ENCODE data around the gene PSG1.
"Not testable (repeated sequence)": the region's sequence is repeated elsewhere in the genome, so short reads cannot be mapped to it uniquely, and the experiment has no call there.

Gene PSG1

DNA sequence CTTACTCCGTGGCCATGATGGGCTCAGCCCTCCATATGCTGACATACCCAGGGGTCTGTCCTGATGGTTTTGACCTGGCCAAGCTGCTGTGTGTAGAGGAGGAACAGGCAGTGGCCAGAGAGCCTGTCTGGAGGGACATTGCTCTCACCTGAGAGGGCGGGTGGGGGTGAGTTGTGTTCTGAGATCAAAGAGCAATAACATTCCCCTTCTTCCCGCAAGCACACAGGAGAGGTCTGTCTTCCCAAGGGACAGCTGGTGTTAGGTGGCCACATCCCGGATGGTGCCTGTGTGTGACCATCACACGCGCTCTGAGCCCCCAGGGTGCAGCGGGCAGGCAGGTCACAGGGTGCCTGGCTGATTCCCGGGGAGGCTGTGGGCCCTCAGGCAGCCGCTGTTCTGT is 1.1 kb upstream of the PSG1 start:
- not testable (repeated sequence) for DNase-seq

DNA sequence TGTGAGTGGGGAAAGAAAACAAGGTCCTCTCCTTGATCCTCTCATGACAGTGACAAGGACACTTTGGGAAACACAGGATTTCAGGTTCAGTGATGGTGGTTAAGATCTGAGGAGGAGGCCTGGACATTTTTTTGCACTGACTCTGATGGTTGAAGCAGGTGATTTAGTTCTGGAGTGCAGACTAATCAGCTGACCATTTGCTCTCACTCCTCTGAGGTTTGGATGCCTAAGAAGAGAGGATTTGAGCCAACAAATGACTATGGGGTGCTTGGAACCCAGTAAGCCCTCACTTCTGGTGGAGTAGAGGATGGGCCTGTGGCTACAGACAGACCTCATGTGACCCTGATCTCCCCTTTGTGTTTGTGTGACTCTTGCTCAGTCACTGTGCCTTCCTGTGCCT is 2.9 kb downstream of the PSG1 start:
- not testable (repeated sequence) for DNase-seq

DNA sequence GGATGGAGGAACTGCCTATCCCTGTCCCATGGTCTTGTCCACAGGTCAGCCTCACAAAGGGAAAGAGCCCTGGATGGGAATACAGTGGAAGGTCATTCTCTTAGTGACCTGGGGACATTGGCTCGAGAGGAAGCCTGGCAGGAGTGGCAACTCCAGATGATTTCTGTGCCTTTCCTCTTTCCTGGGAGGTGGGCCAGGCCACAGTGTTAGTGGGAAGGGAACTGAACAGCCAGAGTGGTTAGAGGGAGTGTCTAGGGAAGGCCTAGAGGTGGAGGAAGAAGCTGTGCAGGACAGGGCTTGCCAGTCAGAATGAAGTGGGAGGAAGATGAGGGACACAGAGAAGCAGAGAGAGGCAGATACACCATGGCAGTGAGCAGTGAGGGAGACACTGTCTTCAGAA is 3.6 kb downstream of the PSG1 start:
- not testable (repeated sequence) for DNase-seq

DNA sequence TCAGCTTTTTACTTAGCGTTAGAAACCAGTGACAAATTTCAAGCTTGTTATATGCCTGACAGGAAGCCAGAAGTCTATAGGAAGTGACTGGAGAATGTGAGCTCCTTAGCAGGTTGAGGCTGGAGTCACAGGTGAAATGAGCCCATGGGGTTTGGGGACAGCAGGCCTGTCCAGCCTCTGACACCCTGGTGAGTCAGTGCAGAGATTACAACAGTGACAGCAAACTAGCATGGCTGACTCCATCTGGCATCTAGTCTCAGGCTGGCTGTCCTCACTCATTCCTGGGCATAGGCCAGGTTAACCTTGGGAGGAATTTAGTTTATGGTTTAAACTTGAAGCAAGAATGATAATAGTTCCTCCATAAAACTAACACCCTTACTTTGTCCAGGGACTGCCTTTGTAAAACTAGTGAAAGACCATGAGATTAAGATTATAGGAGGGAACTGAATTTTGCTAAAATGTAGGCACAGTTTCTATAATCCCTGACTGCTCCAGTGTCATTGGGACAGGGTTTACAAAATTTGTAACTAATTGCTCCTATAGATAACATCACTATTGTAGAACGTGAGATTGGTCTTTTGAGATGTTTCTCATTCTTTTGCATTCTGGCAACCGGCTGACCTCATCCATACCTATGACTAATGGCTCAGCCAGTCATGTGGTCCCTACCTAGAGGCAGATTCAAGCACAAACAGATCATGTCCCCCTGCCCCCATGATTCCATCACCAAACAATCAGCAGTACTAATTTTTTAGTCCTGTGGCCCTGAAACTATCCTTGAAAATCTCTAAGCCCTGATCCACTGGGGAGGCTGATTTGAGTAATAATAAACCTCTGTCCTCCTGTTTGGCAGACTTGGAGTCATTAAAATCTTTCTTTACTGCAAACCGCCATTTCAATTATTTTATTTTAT is 4.4 kb downstream of the PSG1 start:
- not testable (repeated sequence) for DNase-seq

DNA sequence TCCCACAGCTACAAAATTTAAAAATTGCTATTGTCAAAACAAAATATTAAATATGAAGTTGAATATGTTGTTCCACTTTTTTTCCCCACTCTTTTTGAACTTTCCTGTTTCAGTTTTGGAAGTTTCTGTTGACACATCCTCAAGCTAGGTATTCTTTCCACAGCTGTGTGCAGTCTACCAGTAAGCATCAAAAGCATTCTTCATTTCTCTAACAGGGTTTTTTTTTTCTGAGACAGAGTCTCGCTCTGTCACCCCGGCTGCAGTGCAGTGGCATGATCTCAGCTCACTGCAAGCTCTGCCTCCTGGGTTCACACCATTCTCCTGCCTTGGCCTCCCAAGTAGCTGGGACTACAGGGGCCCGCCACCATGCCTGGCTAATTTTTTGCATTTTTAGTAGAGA is 5.4 kb downstream of the PSG1 start:
- DNase-seq, result not testable (repeated sequence)

DNA sequence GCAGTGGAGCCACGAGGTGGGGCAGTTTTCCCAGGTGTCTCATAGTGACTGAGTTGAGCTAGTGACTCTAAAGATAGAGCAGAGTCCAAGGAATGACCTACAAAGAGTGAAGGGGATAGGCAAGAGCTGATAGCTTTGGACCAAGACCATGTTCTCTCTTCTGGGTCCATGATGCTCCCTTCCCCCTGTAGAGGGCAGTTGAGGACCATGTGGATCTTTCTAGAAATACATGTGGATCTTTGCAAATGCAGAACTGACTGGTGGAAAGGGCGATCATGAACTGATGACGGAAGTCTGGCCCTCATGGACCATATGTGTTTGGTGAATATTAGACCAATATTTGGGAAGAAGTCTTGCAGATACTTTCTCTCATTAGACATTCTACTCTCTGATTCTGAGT is 6.9 kb downstream of the PSG1 start:
- DNase-seq, result no peak

DNA sequence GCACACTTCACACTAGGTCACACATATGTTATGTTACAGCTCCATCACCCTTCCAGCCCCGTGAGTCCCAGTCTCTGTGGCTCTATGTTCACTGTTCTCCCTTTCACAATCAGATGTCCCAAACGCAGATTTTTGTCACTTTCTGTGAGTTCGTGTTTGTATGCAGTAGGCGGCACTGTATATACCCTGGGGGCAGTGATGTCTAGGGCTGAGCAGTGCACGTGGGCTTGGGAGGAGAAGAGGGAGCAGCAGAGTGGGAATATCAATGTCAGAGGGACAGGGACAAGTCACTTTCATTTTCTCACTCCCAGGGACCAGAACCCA is 22.0 kb downstream of the PSG1 start:
- DNase-seq, result no peak

DNA sequence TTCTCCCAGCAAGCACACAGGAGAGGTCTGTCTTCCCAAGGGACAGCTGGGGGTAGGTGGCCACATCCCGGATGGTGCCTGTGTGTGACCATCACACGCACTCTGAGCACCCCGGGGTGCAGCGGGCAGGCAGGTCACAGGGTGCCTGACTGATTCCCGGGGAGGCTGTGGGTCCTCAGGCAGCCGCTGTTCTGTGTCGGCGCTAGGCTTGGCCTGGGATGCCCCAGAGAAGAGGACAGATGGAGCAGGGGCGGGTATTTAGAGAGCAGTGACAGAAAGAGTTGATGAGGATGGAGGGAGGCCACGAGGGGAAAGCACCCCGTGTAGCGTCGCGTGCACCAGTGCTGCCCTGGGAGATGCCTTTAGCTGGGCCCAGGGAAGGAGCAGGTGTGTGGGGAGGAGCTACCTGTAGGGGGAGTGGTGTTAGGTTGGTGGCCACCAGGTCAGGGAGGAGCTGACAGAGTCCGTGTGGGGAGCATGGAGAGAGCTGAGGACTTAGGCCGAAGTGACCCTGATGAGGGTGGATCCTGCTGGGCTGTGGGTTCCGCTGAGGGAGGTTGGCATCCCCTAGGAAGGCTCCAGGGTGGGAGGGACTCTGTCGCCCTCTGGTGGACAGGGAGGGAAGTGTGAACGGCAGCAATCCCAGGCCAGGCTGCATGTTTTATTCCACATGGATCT is 22.5 kb downstream of the PSG1 start:
- not testable (repeated sequence) for DNase-seq

DNA sequence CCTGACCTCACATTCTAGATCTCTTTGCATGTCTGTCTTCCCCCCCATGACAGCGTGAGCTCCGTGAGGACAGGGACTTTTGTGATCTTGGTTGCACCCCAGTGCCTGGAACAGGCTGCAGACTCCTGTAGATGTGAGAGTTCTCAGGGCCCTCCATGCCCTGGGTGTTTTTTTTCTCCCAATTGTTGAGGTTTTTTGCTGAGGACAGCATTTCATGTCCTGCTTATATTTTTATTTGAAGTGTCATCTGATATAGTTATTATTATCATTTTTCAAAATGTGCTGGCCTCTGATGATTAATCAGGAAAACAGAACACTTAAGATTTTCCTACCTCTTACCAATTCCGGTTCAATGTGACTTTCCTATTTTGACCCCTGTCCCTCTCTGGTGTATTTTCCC is 24.8 kb downstream of the PSG1 start:
- DNase-seq, result not testable (repeated sequence)

DNA sequence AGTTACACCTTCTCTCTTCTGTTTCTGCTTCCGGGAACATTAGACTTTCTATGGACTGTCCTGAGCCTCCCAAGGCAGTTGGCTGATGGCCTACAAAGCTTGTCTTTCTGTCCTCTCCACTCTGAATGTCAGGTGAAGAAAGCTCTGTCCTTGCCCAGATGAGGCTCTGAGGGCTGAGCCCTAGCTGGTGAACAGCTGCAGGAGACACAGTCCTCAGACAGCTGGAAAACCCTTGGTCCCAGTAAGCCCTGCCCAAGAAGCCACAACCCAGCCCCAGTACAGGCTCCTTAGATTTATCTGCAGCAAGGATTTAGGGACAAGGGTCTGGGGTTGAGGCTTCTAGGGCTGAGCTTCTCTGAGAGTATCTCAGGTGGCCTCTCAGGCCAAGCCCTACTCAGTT is 26.3 kb downstream of the PSG1 start:
- not testable (repeated sequence) for DNase-seq

DNA sequence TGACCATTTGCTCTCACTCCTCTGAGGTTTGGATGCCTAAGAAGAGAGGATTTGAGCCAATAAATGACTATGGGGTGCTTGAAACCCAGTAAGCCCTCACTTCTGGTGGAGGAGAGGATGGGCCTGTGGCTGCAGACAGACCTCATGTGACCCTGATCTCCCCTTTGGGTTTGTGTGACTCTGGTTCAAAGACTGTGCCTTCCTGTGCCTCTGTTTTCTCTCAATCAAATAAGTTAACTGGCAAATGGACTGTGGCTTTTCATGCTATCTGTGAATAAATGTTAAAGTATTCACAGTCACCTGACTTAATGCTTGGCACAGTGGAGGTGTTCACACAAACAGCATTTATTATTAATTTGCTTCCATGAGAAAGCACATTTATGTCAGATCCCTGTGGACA is 26.7 kb downstream of the PSG1 start:
- DNase-seq, result not testable (repeated sequence)

DNA sequence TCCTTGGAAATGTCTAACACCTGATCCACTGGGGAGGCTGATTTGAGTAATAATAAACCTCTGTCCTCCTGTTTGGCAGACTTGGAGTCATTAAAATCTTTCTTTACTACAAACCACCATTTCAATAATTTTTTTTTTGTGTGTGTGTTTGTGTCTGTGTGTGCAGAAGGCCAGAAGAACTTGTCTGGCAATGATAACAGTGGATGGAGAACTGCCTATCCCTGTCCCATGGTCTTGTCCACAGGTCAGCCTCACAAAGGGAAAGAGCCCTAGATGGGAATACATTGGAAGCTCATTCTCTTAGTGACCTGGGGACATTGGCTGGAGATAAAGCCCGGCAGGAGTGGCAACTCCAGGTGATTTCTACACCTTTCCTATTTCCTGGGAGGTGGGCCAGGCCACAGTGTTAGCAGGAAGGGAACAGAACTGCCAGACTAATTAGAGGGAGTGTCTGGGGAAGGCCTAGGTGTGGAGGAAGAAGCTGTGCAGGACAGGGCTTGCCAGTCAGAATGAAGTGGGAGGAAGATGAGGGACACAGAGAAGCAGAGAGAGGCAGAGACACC is 27.7 kb downstream of the PSG1 start:
- not testable (repeated sequence) for DNase-seq

DNA sequence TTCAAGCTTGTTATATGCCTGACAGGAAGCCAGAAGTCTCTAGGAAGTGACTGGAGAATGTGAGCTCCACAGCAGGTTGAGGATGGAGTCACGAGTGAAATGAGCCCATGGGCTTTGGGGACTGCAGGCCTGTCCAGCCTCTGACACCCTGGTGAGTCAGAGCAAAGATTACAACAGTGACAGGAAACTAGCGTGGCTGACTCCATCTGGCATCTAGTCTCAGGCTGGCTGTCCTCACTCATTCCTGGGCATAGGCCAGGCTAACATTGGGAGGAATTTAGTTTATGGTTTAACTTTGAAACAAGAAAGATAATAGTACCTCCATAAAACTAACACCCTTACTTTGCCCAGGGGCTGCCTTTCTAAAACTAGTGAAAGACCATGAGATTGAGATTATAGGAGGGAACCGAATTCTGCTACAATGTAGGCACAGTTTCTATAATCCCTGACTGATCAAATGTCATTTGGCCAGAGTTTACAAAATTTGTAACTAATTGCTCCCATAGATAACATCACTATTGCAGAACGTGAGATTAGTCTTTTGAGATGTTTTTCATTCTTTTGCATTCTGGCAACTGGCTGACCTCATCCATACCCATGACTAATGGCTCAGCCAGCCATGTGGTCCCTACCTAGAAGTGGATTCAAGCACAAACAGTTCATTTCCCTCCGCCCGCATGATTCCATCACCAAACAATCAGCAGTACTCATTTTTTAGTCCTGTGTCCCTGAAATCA is 28.4 kb downstream of the PSG1 start:
- DNase-seq, result no peak

DNA sequence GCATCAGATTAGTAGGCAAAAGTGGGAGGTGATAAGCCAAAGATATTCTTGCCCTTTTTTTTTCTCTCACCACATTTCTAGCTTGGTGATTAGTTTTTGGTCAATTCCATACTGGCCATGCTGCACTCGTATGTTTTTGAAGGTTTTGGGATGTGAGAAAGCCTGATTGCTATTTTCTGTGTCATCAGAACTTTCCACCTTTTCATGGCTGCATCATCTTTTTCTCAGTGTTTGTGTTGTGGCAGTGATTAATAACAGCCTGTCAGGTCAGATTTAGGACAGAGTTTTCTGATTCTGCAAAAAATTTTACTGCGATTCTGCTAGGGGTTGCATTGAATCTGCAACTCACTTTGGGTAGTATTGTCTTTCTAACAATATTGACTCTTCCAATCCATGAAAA is 32.9 kb downstream of the PSG1 start:
- no peak for DNase-seq

DNA sequence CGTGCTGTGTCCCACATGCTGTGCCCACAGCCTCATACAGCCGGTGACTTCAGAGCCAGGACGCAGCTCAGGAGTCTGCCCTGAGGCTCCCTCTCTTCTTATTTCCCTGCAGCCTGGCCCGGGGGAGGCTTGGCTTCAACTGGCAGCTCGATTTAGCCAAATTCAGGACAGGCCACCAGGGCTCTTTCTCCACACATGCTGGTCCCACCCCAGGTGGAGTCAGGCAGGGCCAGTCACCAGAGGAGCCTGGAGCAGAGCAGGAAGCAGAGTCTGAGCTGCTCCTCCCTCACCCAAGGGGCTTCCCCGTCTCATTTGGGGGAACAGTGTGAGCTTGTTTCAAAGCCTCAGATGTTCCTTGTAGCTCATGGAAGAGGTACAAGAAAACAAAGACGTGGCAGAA is 35.9 kb downstream of the PSG1 start:
- DNase-seq, result not testable (repeated sequence)

DNA sequence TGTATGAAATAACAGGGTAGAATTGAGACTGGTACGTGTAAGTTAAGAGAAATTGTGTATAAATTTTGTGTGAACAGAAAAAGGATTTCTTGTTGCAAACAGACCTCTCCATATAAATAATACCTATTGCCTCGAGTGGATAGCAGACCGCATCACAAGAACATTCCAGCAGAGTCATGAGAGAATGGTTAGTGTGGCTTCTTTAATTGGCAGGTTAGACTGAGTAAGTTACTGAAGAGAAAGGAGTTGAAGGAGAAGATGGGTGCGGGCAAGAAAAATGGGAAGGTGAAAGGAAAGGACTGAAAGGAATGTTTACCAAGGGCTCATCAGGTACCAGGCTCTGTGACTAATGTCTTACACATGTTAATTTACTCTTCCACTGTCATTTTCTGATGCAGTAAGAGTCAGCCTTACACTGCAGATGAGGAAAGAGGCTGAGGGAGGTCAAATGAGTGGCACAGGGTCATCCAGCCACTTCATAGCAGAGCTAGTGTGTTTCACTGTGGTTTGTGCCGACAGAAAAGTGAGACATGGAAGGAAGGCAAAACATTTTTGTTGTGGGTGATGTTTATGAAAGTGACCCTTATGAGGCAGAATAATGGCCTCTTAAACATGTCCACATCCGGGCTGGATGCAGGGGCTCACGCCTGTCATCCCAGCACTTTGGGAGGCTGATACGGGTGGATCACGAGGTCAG is 46.6 kb downstream of the PSG1 start:
- DNase-seq, result not testable (repeated sequence)

DNA sequence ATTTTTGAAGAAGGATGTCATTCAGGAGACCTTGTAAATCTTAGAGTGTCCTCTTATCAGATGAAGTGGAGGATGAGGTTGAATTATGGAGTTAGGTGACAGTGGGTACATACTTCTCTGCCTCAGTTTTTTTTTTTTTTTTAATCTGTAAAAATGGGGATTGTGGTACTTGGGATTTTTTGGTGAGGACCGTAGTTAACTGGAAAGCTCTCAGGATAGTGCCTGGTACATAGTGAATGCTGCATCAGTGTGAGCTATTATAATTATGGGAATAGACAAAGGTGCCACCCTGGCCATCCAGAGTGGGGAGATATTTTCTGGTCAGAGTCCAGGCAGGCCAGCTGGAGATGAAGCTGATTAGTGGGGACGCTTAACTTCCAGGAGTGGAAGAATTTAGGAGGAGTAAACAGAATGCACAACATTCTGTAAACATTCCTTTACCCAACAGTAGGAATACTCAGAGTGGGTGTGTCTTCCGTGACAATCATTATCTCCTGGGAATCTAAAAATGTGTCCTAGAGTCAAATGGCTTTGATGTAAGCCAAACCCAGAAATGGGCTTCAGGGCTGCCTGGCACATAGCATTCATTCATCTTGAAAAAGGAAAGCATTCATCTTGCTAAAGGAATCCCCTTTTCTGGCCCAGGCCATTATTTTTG is 47.4 kb downstream of the PSG1 start:
- DNase-seq, result not testable (repeated sequence)

DNA sequence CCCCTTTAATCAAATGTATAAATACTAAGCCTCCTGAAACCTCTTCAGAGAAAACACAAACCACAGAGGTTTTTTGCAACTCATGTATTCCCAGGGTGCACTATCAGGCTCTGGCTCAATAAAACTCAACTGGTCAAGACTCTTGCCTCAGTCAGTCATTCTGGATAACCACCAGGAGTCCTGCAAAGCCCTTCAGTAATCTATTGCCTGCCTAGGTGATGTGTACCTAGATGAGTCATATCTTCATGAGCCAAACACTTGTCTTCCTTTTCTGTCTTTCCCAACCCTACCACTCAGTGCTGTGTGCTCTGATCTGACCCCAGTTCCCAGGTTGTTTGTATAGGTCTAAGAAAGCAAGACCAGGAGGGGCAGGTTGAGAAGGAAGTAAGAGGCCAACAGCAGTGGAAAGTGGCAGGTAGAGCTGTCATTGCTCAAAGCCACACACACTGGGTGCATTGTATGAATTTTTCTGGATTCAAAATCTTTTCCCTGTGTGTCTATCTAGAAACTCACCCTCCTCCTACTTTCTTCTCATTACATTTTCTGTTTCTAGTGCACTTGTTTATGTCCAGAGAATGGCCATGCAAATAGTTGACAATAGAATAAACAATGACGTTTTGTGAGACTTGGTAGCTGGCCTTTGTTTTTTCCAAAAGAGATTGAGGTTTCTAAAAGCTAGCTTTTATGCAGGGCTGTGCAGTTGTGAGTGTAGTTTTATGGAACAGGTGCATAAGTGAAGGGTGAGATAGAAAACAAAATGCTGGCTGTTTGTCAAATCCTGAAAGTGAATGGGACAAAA is 48.1 kb downstream of the PSG1 start:
- no peak for DNase-seq

DNA sequence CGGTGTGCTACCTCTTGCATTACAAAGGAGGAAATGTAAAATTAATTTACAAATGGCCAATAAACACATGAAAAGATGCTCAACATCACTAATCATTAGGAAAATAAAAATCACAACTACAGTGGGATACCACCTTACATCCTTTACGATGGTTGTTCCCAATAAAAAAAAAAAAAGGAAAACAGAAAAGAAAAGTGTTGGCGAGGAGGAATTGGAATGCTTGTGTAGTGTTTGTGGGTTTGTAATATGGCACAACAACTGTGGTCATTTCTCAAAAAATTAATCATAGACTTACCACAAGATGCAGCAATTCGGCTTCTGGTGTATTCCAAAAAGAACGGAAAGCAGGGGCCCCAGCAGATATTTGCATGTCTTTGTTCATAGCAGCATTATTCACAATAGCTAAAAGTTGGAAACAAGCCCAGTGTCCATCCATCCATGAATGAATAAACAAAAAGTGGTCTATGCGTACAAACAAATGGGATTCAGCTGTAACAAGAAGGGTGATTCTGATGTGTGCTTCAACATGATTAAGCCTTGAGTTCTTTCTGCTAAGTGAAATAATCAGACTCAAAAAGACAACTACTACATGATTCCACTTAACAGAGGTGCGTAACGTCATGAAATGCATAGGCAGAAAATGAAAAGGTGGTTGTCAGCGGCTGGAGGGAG is 58.1 kb downstream of the PSG1 start:
- DNase-seq, result peak; percentile 98

DNA sequence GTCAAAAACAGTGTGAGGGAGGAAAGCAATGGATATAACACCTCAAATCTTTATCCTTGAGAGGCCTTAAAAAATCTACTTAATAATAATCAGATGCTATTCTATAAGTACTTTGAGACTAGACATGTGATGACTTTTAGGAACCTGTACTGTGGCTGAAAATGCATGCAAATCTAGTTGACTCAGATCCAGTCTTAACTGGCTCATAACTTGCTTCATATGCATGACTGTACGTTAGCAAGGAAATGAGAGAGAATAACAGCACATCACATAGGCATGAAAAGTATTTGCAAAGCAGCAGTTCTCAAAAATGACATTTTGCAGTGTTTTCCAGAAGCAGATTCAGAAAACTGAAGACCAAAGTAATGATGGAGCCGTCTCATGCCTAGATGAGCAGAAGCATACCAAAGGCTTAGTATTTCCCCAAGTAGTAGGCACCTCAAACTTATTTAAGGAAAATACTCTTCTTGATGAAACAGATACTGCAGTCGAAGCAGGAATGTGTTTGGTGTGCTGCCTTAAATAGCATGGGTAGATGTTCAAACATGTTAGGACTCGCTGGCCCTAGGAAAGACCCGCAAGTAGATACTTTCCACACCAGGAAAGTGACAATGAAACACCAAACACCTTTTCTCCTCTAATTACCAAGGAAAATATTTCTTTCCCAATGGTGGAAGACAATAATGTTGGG is 59.4 kb downstream of the PSG1 start:
- DNase-seq, result not testable (repeated sequence)

Measured in NCI-H748 treated with DMSO at 0.1 percent for 48 hours (cell line).